ENCODE results near the gene XPOT. TPM values are rescaled to one million over a fixed set of nuclear protein-coding genes. Genes with fewer than 3 reads are reported as not detected.
A peak's percentile ranks its signal among the peaks of the same experiment; 100 is the strongest.

The XPOT gene
- total RNA-seq, 1 experiment from 2014 or later = 69.4 TPM

- in situ Hi-C loops (cut with HindIII; ENCODE audit: low sequenced_read_pairs) = no loop called here
- no peak for DNase-seq (ENCODE audit: low spot score)
These were observed 52.8 kb downstream of the XPOT start for GRCh38 chr12:64457032-64457431.

- no peak for DNase-seq (ENCODE audit: low spot score)
- in situ Hi-C loops (cut with HindIII; ENCODE audit: low sequenced_read_pairs) = no loop called here
These were observed 53.3 kb downstream of the XPOT start for GRCh38 chr12:64457466-64457865.

GRCh38 chr12:64457923-64458322 is 53.7 kb downstream of the XPOT start:
- DNase-seq (ENCODE audit: low spot score) = no peak
- in situ Hi-C loops (cut with HindIII; ENCODE audit: low sequenced_read_pairs) = no loop called here

- DNase-seq (ENCODE audit: low spot score) = no peak
- in situ Hi-C loops (cut with HindIII; ENCODE audit: low sequenced_read_pairs) = no loop called here
These were observed 55.3 kb downstream of the XPOT start for GRCh38 chr12:64459394-64459891.

- DNase-seq (ENCODE audit: low spot score) = no peak
- in situ Hi-C loops (cut with HindIII; ENCODE audit: low sequenced_read_pairs) = no loop called here
These were observed 57.6 kb downstream of the XPOT start for GRCh38 chr12:64461634-64462414.

- DNase-seq (ENCODE audit: low spot score) = no peak
- in situ Hi-C loops (cut with HindIII; ENCODE audit: low sequenced_read_pairs) = no loop called here
These were observed 62.0 kb downstream of the XPOT start for GRCh38 chr12:64466178-64466577.

GRCh38 chr12:64468966-64469365 is 64.8 kb downstream of the XPOT start:
- in situ Hi-C loops (cut with HindIII; ENCODE audit: low sequenced_read_pairs) = no loop called here

GRCh38 chr12:64469455-64470142 is 65.4 kb downstream of the XPOT start:
- no peak for DNase-seq (ENCODE audit: low spot score)
- in situ Hi-C loops (cut with HindIII; ENCODE audit: low sequenced_read_pairs) = no loop called here

More at GRCh38 chr12:64468966-64469365, 64.8 kb downstream of the XPOT start:
- DNase-seq (ENCODE audit: low spot score) = no peak

GRCh38 chr12:64470495-64470894 is 66.3 kb downstream of the XPOT start:
- in situ Hi-C loops (cut with HindIII; ENCODE audit: low sequenced_read_pairs) = no loop called here
- no peak for DNase-seq (ENCODE audit: low spot score)

- DNase-seq (ENCODE audit: low spot score) = no peak
- in situ Hi-C loops (cut with HindIII; ENCODE audit: low sequenced_read_pairs) = no loop called here
These were observed 69.0 kb downstream of the XPOT start for GRCh38 chr12:64473176-64473575.

- DNase-seq (ENCODE audit: low spot score) = no peak
- in situ Hi-C loops (cut with HindIII; ENCODE audit: low sequenced_read_pairs) = no loop called here
These were observed 71.3 kb downstream of the XPOT start for GRCh38 chr12:64475518-64475917.

GRCh38 chr12:64476844-64477243 is 72.7 kb downstream of the XPOT start:
- DNase-seq (ENCODE audit: low spot score) = no peak
- in situ Hi-C loops (cut with HindIII; ENCODE audit: low sequenced_read_pairs) = no loop called here

GRCh38 chr12:64478661-64479060 is 74.5 kb downstream of the XPOT start:
- in situ Hi-C loops (cut with HindIII; ENCODE audit: low sequenced_read_pairs) = no loop called here
- DNase-seq (ENCODE audit: low spot score) = no peak

GRCh38 chr12:64480148-64480547 is 76.0 kb downstream of the XPOT start:
- in situ Hi-C loops (cut with HindIII; ENCODE audit: low sequenced_read_pairs) = no loop called here
- no peak for DNase-seq (ENCODE audit: low spot score)

- in situ Hi-C loops (cut with HindIII; ENCODE audit: low sequenced_read_pairs) = no loop called here
- no peak for DNase-seq (ENCODE audit: low spot score)
These were observed 82.5 kb downstream of the XPOT start for GRCh38 chr12:64486657-64487056.

GRCh38 chr12:64491718-64492117 is 87.5 kb downstream of the XPOT start:
- DNase-seq (ENCODE audit: low spot score) = no peak
- in situ Hi-C loops (cut with HindIII; ENCODE audit: low sequenced_read_pairs) = no loop called here

GRCh38 chr12:64493513-64493912 is 89.3 kb downstream of the XPOT start:
- in situ Hi-C loops (cut with HindIII; ENCODE audit: low sequenced_read_pairs) = no loop called here
- no peak for DNase-seq (ENCODE audit: low spot score)

GRCh38 chr12:64494998-64495729 is 91.0 kb downstream of the XPOT start:
- in situ Hi-C loops (cut with HindIII; ENCODE audit: low sequenced_read_pairs) = no loop called here
- peak; percentile 23 for DNase-seq (ENCODE audit: low spot score)

GRCh38 chr12:64496839-64497400 is 92.7 kb downstream of the XPOT start:
- DNase-seq (ENCODE audit: low spot score) = no peak
- in situ Hi-C loops (cut with HindIII; ENCODE audit: low sequenced_read_pairs) = no loop called here

GRCh38 chr12:64497484-64497883 is 93.3 kb downstream of the XPOT start:
- DNase-seq (ENCODE audit: low spot score) = no peak
- in situ Hi-C loops (cut with HindIII; ENCODE audit: low sequenced_read_pairs) = no loop called here

All from G401 (cell line).